ENCODE results near the gene TBC1D4. TPM values are rescaled to one million over a fixed set of nuclear protein-coding genes. Genes with fewer than 3 reads are reported as not detected.

Gene TBC1D4
- total and polyA plus RNA-seq, 9 of the 15 experiments (the other 6 are each of a cell fraction or from before 2014, with no cell fraction given) = 2.8 to 12.3 (median 7.0) TPM

- H3K9ac ChIP-seq (ENCODE audit: insufficient read depth in 1 of 2, low read depth in 2 of 2, low read length in 2 of 2) = no peak overlapping the region
- H3K27me3 ChIP-seq (ENCODE audit: control insufficient read depth in 2 of 2, insufficient read depth in 2 of 2, low read length in 2 of 2) = no peaks in the 10 kb centered on the region
- ChIA-PET CTCF (ENCODE audit: low intra/inter-chr PET ratio) (no interaction called here), POLR2A (no interaction called here)
- H3K9me3 ChIP-seq (replicated peaks; ENCODE audit: control insufficient read depth, insufficient read depth, low read depth, low read length) = peaks cover 4% of the 10 kb centered on the region; the same call in 1 of the 2 replicates
- no peak for ATAC-seq
- no peaks in the 10 kb centered on the region; a peak in 1 of 5 replicates for H3K4me1 ChIP-seq (replicated peaks in 1 of 2; ENCODE audit: control insufficient read depth in 2 of 2, insufficient read depth in 2 of 2, low read length in 2 of 2)
- in situ Hi-C loops (cut with MboI) (no loop called here), intact Hi-C loops (cut with micrococcal nuclease) (no loop called here)
- no peaks in the 10 kb centered on the region; the same call in 1 of the 2 replicates for H4K20me1 ChIP-seq (replicated peaks; ENCODE audit: control insufficient read depth, insufficient read depth, low read length)
- no peak overlapping the region for H3K4me2 ChIP-seq (ENCODE audit: insufficient read depth, low read length)
- H3K36me3 ChIP-seq (ENCODE audit: control insufficient read depth, insufficient read depth, low read length) = no peaks in the 10 kb centered on the region
- no TSS peak for BruUV-seq (replicated peaks)
- WGBS (ENCODE audit: insufficient coverage, low coverage, missing lambda C conversion rate) = 43% methylated on average over 4 of the region's 4 CpGs
- FAIRE-seq = no peak
- H3K79me2 ChIP-seq (ENCODE audit: control insufficient read depth, insufficient read depth, low read length) = no peaks in the 10 kb centered on the region
- no peak overlapping the region for H3K27ac ChIP-seq (ENCODE audit: extremely low read depth, low read depth, low read length)
- H3K4me3 ChIP-seq = no peak overlapping the region
- DNase-seq (ENCODE audit: extremely low read depth in 1 of 4, low spot score in 3 of 4) = no peak
- H3K9me1 ChIP-seq (ENCODE audit: control insufficient read depth, insufficient read depth, low read length) = no peaks in the 10 kb centered on the region
- no peak overlapping the region for H2AFZ ChIP-seq (ENCODE audit: low read depth, low read length)
- no peak for TF ChIP-seq ILK (tag; IDR thresholded peaks at IDR 0.05; ENCODE audit: borderline replicate concordance, low read depth)
- TF ChIP-seq POLR2B (IDR thresholded peaks at IDR 0.05; ENCODE audit: low read depth, partially characterized antibody) = no peak
- TF ChIP-seq, protein P1, sequence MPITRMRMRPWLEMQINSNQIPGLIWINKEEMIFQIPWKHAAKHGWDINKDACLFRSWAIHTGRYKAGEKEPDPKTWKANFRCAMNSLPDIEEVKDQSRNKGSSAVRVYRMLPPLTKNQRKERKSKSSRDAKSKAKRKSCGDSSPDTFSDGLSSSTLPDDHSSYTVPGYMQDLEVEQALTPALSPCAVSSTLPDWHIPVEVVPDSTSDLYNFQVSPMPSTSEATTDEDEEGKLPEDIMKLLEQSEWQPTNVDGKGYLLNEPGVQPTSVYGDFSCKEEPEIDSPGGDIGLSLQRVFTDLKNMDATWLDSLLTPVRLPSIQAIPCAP (CRISPR knock-in tag; IDR thresholded peaks at IDR 0.05; ENCODE audit: borderline replicate concordance) = no peak
- no peak for TF ChIP-seq KLF16 (IDR thresholded peaks at IDR 0.05)
- no peak for TF ChIP-seq PREB (CRISPR knock-in tag; IDR thresholded peaks at IDR 0.05)
- TF ChIP-seq BHLHE40 (IDR thresholded peaks at IDR 0.05; ENCODE audit: low read length) = no peak
- no peak for TF ChIP-seq SRSF9 (IDR thresholded peaks at IDR 0.05; ENCODE audit: borderline replicate concordance, low read depth, low read length)
- no peak for TF ChIP-seq ZBTB2 (IDR thresholded peaks at IDR 0.05)
- no peak for TF ChIP-seq ZNF253 (CRISPR knock-in tag; conservative IDR thresholded peaks at IDR 0.05)
- no peak for TF ChIP-seq NR2C2 (CRISPR knock-in tag; IDR thresholded peaks at IDR 0.05)
- no peak for TF ChIP-seq NR2C2 (tag; IDR thresholded peaks at IDR 0.05)
- TF ChIP-seq ZBTB43 (CRISPR knock-in tag; IDR thresholded peaks at IDR 0.05) = no peak
- no peak for TF ChIP-seq ZNF143 (CRISPR knock-in tag; IDR thresholded peaks at IDR 0.05)
- TF ChIP-seq, protein P2, sequence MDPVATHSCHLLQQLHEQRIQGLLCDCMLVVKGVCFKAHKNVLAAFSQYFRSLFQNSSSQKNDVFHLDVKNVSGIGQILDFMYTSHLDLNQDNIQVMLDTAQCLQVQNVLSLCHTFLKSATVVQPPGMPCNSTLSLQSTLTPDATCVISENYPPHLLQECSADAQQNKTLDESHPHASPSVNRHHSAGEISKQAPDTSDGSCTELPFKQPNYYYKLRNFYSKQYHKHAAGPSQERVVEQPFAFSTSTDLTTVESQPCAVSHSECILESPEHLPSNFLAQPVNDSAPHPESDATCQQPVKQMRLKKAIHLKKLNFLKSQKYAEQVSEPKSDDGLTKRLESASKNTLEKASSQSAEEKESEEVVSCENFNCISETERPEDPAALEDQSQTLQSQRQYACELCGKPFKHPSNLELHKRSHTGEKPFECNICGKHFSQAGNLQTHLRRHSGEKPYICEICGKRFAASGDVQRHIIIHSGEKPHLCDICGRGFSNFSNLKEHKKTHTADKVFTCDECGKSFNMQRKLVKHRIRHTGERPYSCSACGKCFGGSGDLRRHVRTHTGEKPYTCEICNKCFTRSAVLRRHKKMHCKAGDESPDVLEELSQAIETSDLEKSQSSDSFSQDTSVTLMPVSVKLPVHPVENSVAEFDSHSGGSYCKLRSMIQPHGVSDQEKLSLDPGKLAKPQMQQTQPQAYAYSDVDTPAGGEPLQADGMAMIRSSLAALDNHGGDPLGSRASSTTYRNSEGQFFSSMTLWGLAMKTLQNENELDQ (CRISPR knock-in tag; IDR thresholded peaks at IDR 0.05; ENCODE audit: borderline replicate concordance) = no peak
- TF ChIP-seq ZNF3 (CRISPR knock-in tag; IDR thresholded peaks at IDR 0.05) = no peak
- no peak for TF ChIP-seq BRD9 (IDR thresholded peaks at IDR 0.05; ENCODE audit: low read depth, partially characterized antibody)
- no peak for TF ChIP-seq HDAC1 (IDR thresholded peaks at IDR 0.05)
Observed at GRCh38 chr13:75303263-75303662, 178.7 kb downstream of the TBC1D4 start.

All from K562 (cell line).